ENCODE data around the gene RRBP1.

DNA sequence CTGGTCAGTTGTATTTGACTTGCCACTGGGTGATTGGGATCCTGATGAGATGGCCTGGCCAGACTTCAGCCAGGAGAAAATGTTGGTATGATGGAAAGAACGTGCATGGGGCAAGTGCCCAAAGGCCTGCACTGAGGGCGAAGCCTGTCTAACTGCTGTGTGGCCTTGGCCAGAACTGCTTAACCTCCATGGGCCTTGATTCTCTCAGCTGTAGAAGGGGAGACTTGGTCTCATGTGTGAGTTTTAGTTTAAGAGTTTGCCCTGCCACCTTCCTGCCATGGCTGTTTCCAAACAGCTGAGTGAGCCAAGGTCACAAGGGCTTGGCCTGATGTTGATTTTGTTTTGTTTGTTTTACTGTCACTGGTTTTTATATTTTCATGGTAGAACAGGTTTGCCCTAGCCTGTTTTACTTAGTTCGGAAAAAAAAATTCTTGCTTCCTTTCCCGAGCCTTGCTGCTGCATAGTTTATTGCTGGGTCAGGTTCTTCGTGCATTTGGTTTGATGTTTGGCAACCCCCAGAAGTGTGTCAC, 76.8 kb downstream of the RRBP1 start:
- TF ChIP-seq CTCF (IDR thresholded peaks at IDR 0.05) = no peak
- no peak for TF ChIP-seq POLR2A (IDR thresholded peaks at IDR 0.05)
- peak; percentile 61 for TF ChIP-seq POLR2AphosphoS5 (IDR thresholded peaks at IDR 0.05)
